CD14-positive monocyte (primary cell): Measurements from ENCODE around the gene FXYD1. TPM values are rescaled to one million over a fixed set of nuclear protein-coding genes. Genes with fewer than 3 reads are reported as not detected.

ENCODE experiments used
- DNase-seq, 3 donors: peaks; one replicate each; pipeline ENCODE4 v3.0.0-alpha.2; 2011 to 2022
- H2AFZ ChIP-seq: 2 replicates; pipeline ENCODE4 v1.6.0; 2012; ENCODE audit warnings: mild to moderate bottlenecking, low read depth, low read length, inconsistent platforms; ENCODE audit not compliant: insufficient read depth, poor library complexity, severe bottlenecking
- H3K27ac ChIP-seq, 2 donors: 1 replicate in 1 of 2; 2 replicates in 1 of 2; pipeline ENCODE4 v1.5.1; 2012 to 2013; ENCODE audit warnings: low read length in 2 of 2, control low read depth in 1 of 2, inconsistent platforms in 1 of 2, low read depth in 1 of 2, mild to moderate bottlenecking in 1 of 2
- H3K27me3 ChIP-seq, 2 donors: one replicate each; pipeline versions ENCODE4 v1.6.0 to v1.6.1; 2011 to 2013; ENCODE audit warnings: low read length in 2 of 2; ENCODE audit not compliant: control insufficient read depth in 2 of 2, insufficient read depth in 2 of 2
- H3K36me3 ChIP-seq, 2 donors: replicated peaks in 1 of 2; 1 replicate in 1 of 2; 2 replicates in 1 of 2; pipeline versions ENCODE4 v1.5.1 to v1.6.1; 2012 to 2013; ENCODE audit warnings: low read length in 2 of 2, control low read depth in 1 of 2, inconsistent platforms in 1 of 2, mild to moderate bottlenecking in 1 of 2; ENCODE audit not compliant: insufficient read depth in 2 of 2, control insufficient read depth in 1 of 2
- H3K4me1 ChIP-seq, 2 donors: 1 replicate in 1 of 2; 2 replicates in 1 of 2; pipeline versions ENCODE4 v1.5.1 to v1.6.1; 2012 to 2013; ENCODE audit warnings: low read length in 2 of 2, control low read depth in 1 of 2, inconsistent platforms in 1 of 2, mild to moderate bottlenecking in 1 of 2, moderate library complexity in 1 of 2; ENCODE audit not compliant: insufficient read depth in 2 of 2, control insufficient read depth in 1 of 2
- H3K4me2 ChIP-seq: replicated peaks from 2 replicates; pipeline ENCODE3; 2012; ENCODE audit warnings: low read length, moderate library complexity, mild to moderate bottlenecking; ENCODE audit not compliant: poor library complexity, severe bottlenecking; ENCODE audit errors: extremely low read depth
- H3K4me3 ChIP-seq, 3 experiments: fragments of 200-600 bp in 1 of 3; sonication (generic) in 1 of 3; replicated peaks in 1 of 3; 1 replicate in 2 of 3; 2 replicates in 1 of 3; pipeline ENCODE4 v1.5.1; 2011 to 2013; ENCODE audit warnings: low read length in 3 of 3, mild to moderate bottlenecking in 3 of 3, control low read depth in 2 of 3, low read depth in 2 of 3, inconsistent platforms in 1 of 3, moderate library complexity in 1 of 3
- H3K79me2 ChIP-seq: 2 replicates; pipeline ENCODE4 v1.6.0; 2012; ENCODE audit warnings: mild to moderate bottlenecking, control low read depth, inconsistent platforms, low read length, moderate library complexity; ENCODE audit not compliant: insufficient read depth
- H3K9ac ChIP-seq: 2 replicates; pipeline ENCODE4 v1.6.0; 2017; ENCODE audit warnings: low read length, mild to moderate bottlenecking; ENCODE audit not compliant: insufficient read depth, poor library complexity, severe bottlenecking
- H3K9me3 ChIP-seq, 2 donors: replicated peaks in 1 of 2; 1 replicate in 1 of 2; 2 replicates in 1 of 2; pipeline versions ENCODE4 v1.5.1 to v1.6.1; 2012 to 2013; ENCODE audit warnings: low read length in 2 of 2, control low read depth in 1 of 2; ENCODE audit not compliant: control insufficient read depth in 1 of 2, insufficient read depth in 1 of 2
- H4K20me1 ChIP-seq: 2 replicates; pipeline ENCODE4 v1.6.0; 2012; ENCODE audit warnings: mild to moderate bottlenecking, low read length, control low read depth, moderate library complexity; ENCODE audit not compliant: insufficient read depth
- H3K27ac Mint-ChIP-seq, 7 donors: one replicate each; pipeline ENCODE4 v1.8.0; 2020; ENCODE audit warnings: mild to moderate bottlenecking in 7 of 7, mixed read lengths in 7 of 7, moderate library complexity in 6 of 7, inconsistent platforms in 2 of 7
- H3K27me3 Mint-ChIP-seq, 3 donors: one replicate each; pipeline ENCODE4 v1.8.0; 2021 to 2022; ENCODE audit warnings: low read depth in 3 of 3, mild to moderate bottlenecking in 3 of 3, mixed read lengths in 3 of 3, moderate library complexity in 3 of 3, inconsistent platforms in 1 of 3
- H3K36me3 Mint-ChIP-seq, 2 donors: one replicate each; pipeline ENCODE4 v1.8.0; 2020; ENCODE audit warnings: mixed read lengths in 2 of 2, inconsistent platforms in 1 of 2, mild to moderate bottlenecking in 1 of 2
- H3K4me1 Mint-ChIP-seq: one replicate; pipeline ENCODE4 v1.8.0; 2020; ENCODE audit warnings: mild to moderate bottlenecking, mixed read lengths
- H3K4me3 Mint-ChIP-seq, 2 donors: one replicate each; pipeline ENCODE4 v1.8.0; 2020; ENCODE audit warnings: mild to moderate bottlenecking in 2 of 2, mixed read lengths in 2 of 2, moderate library complexity in 1 of 2
- H3K9me3 Mint-ChIP-seq, 7 donors: one replicate each; pipeline ENCODE4 v1.8.0; 2020 to 2022; ENCODE audit warnings: mixed read lengths in 7 of 7, mild to moderate bottlenecking in 6 of 7, moderate library complexity in 6 of 7, inconsistent platforms in 2 of 7
- WGBS: methylation state at CpG from one replicate; pipeline ENCODE4 v1.1.5; 2013; ENCODE audit warnings: missing lambda C conversion rate; ENCODE audit not compliant: insufficient coverage; 5-methylcytosine and 5-hydroxymethylcytosine counted together
- intact Hi-C, 2 donors: fragments of 100-400 bp; cut with micrococcal nuclease; formaldehyde crosslinking; loops; one replicate each; pipeline versions ENCODE4 v1.15.0 to v1.15.1; 2023
- polyA plus RNA-seq, 3 donors: library from polyadenylated mRNA; depleted of rRNA in 1 of 3; unstranded in 2 of 3; stranded (reverse) in 1 of 3; fragments of 300-500 nt in 2 of 3; fragments of >200 nt in 1 of 3; fragmentation: Illumina TruSeq in 2 of 3; gene quantifications; 1 replicate in 2 of 3; 2 replicates in 1 of 3; pipeline ENCODE4 v1.2.3, GENCODE V29; 2012 to 2021
- TF ChIP-seq, protein P1 (sequence below): fragments of 200-600 bp; IDR thresholded peaks from one replicate; pipeline ENCODE4 v1.8.0; 2022; ENCODE audit warnings: antibody characterized with exemption, mild to moderate bottlenecking

FXYD1 gene
- polyA plus RNA-seq, 3 donors = 0.25 to 0.74 TPM; not detected in 1

DNA sequence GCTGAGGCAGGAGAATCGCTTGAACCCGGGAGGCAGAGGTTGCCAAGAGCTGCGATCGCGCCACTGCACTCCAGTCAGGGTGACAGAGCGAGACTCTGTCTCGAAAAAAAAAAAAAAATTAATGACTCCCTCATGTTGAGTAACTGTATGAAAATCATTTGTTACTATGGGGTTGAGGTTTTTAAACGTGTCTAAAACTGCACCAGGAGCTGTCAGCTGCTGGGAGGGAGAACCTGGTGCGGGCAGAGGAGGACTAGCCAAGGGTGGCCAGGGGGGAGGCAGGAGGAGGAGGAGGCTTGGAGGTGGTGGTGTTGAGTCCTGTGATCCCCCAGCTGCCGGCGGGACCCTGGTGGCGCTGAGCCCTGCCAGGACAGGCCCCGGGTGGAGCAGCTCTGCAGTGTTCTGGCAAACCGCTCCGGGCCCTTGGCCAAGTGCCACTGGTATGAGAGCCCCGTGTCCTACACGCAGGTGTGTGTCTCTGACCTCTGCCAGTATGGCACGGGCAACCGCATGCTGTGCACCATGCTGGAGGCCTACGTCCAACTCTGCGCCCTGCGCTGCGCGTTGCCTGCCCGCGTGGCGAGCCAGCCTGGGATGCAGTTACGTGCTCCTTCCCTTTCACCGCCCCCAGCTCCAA, 40.1 kb upstream of the FXYD1 start:
- no peak overlapping the region for H3K4me3 ChIP-seq
- WGBS = 92% methylated on average over 24 of the region's 29 CpGs
- no peaks in the 10 kb centered on the region for H3K4me1 ChIP-seq
- Mint-ChIP-seq H3K27me3 (peaks cover 0 to 5% (median 2%) of the 10 kb centered on the region in 3 donors), H3K27ac (no peak overlapping the region), H3K9me3 (peaks cover 0 to 2% (median 0%) of the 10 kb centered on the region in 7 donors), H3K4me1 (no peaks in the 10 kb centered on the region), H3K36me3 (no peaks in the 10 kb centered on the region), H3K4me3 (no peak overlapping the region)
- intact Hi-C loops = no loop called here
- H4K20me1 ChIP-seq = no peaks in the 10 kb centered on the region
- no peak overlapping the region for H3K4me2 ChIP-seq
- TF ChIP-seq, protein P1, sequence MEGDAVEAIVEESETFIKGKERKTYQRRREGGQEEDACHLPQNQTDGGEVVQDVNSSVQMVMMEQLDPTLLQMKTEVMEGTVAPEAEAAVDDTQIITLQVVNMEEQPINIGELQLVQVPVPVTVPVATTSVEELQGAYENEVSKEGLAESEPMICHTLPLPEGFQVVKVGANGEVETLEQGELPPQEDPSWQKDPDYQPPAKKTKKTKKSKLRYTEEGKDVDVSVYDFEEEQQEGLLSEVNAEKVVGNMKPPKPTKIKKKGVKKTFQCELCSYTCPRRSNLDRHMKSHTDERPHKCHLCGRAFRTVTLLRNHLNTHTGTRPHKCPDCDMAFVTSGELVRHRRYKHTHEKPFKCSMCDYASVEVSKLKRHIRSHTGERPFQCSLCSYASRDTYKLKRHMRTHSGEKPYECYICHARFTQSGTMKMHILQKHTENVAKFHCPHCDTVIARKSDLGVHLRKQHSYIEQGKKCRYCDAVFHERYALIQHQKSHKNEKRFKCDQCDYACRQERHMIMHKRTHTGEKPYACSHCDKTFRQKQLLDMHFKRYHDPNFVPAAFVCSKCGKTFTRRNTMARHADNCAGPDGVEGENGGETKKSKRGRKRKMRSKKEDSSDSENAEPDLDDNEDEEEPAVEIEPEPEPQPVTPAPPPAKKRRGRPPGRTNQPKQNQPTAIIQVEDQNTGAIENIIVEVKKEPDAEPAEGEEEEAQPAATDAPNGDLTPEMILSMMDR = no peak
- no peaks in the 10 kb centered on the region for H3K79me2 ChIP-seq
- no peak overlapping the region for H2AFZ ChIP-seq
- no peak overlapping the region for H3K9ac ChIP-seq
- no peaks in the 10 kb centered on the region for H3K36me3 ChIP-seq
- no peak overlapping the region for H3K27ac ChIP-seq
- DNase-seq = no peak
- no peaks in the 10 kb centered on the region for H3K9me3 ChIP-seq
- no peaks in the 10 kb centered on the region for H3K27me3 ChIP-seq

DNA sequence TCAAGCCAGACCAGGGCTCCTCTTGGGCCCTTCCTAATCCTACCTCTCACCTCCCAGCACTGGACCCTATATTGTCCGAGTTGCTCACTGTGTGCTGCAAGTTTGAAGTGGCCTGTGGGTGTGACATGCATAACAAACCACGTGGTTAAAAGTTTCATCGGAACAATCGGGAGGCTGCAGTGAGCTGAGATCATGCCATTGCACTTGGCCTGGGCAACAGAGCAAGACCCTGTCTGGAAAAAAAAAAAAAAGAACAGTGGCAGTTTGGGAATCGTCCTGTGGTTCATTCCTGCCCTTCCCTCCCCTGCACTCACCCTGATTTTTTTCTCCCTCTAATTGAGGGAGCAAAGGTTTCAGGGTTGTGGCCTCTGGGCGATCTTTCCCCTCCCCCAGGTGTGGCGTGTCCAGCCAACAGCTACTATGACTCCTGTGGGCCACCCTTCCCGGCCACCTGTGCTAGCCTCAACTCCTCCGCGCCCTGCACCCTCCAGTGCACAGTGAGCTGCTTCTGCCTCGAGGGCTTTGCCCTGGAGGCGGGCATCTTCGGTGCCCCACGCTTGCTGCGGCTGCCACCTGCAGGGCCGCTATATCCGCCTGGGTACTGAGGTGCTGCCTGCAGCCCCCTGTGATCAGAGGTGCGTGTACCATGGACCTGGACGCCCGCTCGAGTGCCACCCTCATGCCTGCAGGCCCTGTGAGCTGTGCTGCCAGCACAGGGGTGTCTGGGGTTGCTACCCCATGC, 39.3 kb upstream of the FXYD1 start:
- whole genome bisulfite sequencing = 92% methylated on average over 15 of the region's 21 CpGs
- H3K36me3 Mint-ChIP-seq = no peaks in the 10 kb centered on the region
- peak overlapping the region in 1 of 7 donors; percentile 23 for H3K27ac Mint-ChIP-seq
- peaks cover 0 to 6% (median 0%) of the 10 kb centered on the region in 7 donors for H3K9me3 Mint-ChIP-seq
- H3K4me3 ChIP-seq = no peak overlapping the region
- no peaks in the 10 kb centered on the region for H3K4me1 ChIP-seq
- H3K4me2 ChIP-seq = no peak overlapping the region
- H3K9me3 ChIP-seq = no peaks in the 10 kb centered on the region
- no peak overlapping the region for H3K9ac ChIP-seq
- H3K79me2 ChIP-seq = no peaks in the 10 kb centered on the region
- no peaks in the 10 kb centered on the region for H4K20me1 ChIP-seq
- intact Hi-C loops = no loop called here
- H3K4me3 Mint-ChIP-seq = no peak overlapping the region
- no peaks in the 10 kb centered on the region for H3K27me3 ChIP-seq
- no peaks in the 10 kb centered on the region for H3K4me1 Mint-ChIP-seq
- peaks cover 0 to 5% (median 2%) of the 10 kb centered on the region in 3 donors for H3K27me3 Mint-ChIP-seq
- H2AFZ ChIP-seq = no peak overlapping the region
- H3K27ac ChIP-seq = no peak overlapping the region
- no peak for DNase-seq
- H3K36me3 ChIP-seq = no peaks in the 10 kb centered on the region
- TF ChIP-seq, protein P1 = no peak
